AML-193 (cell line): ENCODE measurements around the gene ABCA2.
"Not testable (repeated sequence)": the region's sequence is repeated elsewhere in the genome, so short reads cannot be mapped to it uniquely, and the experiment has no call there.

Experiments
- DNase-seq, 2 experiments: peaks; one replicate each; lab custom pipeline; 2025; lab: John Stamatoyannopoulos, UW

Gene ABCA2

DNA sequence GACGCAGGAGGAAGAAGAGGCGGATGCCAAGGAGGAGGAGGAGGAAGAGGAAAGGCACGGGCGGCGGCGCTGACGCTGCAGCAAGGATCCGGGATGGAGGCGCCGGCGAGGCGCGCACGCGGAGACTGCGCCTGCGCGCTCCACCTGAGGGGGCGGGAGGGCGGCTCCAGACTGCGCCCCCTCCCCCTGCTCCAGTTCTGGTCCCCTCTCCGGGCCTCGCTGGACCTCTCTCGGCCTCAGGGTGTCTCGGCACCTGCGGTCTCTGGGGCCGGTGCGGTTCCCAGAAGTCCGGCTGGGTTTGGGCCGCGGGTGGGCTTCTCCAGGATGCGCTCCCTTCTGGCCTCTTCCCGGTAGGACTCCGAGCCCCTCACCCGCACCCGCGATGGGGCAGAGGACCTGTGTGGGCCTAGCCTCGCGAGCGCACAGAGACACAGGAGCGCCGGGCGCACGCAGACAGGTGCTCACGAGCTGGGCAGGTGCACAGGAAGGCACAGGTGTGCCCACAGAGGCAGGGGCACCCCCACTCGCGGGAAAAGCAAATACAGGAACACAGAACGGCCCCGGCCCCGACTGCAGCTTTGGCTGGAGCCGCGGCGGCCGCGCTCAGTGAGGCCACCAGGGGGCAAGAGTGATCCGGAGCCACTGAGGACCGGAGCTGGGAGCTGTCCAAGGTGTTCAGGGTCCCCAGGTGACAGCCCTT is 18.2 kb upstream of the ABCA2 start, which contains the start of gene NPDC1:
Gene NPDC1 (minus strand): TSS at position 90 of the 700 bp plus-strand sequence. CDS start 188 bp downstream, outside the sequence.
- DNase-seq: peak; percentile 64 to 67

DNA sequence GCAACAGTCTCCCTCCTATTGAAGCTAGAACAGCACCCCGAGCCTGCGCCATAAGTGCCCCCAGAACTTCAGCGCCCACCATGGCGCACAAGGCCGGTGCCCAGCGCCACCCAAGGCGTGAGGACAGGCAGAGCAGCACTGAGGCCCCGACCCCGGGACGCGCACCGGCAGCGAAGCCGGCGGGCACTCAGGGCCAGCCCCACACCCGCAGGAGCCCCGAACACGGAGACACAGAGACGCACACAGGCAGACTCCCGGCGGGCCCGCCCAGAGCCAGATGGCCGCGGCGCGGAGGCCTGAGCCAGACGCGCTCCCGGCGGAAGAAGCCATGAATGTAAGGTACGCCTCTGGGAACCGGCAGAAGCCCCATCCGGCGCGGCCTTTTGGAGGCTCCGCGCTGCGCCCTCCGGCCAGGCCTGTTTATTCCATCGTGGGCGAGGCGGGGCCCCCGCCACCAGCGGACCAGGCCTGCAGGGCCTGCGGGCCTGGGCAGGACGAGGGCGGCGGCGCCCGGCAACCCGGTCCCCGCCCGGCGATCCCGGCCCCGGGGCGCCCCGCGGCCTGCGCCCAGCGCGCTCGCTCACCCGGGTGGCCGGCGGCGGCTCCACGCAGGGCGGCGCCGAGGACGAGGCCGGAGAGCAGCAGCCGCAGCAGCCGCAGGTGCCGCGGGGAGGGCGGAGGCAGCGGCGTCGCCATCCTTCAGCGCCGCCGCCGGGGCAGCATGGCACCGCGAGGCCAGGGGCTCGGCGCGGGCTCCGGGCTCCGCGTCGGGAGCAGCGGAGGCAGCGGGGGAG is 17.5 kb upstream of the ABCA2 start:
- no peak for DNase-seq

GRCh38 chr9:137044502-137045177 is 16.6 kb upstream of the ABCA2 start:
- no peak for DNase-seq

DNA sequence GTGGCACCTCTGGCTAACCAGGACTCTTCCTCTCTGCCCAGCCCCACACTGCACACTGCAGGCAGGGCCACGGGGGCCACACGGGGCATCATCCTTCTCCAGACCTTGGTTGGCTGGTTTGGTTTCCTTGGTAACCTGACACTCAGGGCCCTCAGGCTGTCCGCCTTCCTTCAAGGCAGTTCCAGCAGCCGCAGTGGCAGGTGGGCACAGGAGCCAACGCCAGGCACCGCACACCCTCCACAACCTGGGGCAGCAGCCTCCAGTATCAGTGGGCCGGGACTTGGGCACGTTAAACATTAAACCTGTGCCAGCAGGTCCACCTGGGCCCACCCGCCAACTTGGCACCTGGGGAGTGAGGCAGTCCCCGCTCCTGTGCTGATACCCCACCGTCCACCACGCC is 16.0 kb upstream of the ABCA2 start:
- DNase-seq: no peak

GRCh38 chr9:137042751-137043727 is 15.0 kb upstream of the ABCA2 start:
- DNase-seq: no peak

DNA sequence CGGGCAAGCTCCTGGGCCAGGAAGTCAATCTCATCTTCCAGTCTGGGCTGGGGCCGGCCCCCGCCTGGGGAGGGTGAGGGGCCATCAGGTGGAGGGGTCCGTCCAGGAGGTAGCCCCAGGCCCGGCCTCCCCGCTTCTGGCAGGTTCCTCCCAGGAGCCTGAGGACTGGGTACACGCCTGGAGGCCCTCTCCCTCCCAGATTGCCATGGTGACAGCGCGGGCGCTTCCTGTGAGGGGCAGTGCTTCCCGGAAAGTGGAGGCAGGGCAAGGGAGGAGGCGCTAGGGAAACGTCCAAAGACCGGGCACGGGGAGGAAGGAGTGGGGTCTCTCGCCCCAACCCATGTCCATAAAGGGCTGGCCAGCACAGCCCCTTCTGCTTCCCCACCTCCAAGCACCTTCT is 13.1 kb upstream of the ABCA2 start:
- DNase-seq: no peak

- no peak for DNase-seq
Measured at GRCh38 chr9:137040568-137040967, 12.5 kb upstream of the ABCA2 start.

GRCh38 chr9:137039611-137040366 is 11.8 kb upstream of the ABCA2 start:
- DNase-seq: no peak

- no peak for DNase-seq
Measured at GRCh38 chr9:137038916-137039315, 10.9 kb upstream of the ABCA2 start.

- DNase-seq: no peak
Measured at GRCh38 chr9:137037483-137037882, 9.4 kb upstream of the ABCA2 start.

DNA sequence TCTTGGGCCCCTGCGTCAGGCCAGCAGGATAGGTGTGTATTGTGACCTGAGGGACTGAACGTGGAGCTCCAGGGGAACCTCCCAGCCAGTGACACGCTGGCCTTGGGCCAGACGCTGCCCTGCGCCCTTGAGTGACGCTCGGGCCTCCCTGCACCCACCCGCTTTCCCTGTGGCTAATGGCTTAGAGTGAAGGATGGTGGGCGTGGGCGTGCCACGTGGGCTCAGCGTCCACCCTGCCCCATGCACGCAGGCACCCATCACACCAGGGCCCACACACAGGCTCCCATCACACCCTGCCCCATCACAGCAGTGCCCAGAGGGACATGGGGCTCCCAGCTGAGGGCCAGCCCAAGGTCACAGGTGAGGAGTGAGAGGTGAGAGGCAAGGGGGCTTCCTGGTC is 9.0 kb upstream of the ABCA2 start:
- DNase-seq: no peak

DNA sequence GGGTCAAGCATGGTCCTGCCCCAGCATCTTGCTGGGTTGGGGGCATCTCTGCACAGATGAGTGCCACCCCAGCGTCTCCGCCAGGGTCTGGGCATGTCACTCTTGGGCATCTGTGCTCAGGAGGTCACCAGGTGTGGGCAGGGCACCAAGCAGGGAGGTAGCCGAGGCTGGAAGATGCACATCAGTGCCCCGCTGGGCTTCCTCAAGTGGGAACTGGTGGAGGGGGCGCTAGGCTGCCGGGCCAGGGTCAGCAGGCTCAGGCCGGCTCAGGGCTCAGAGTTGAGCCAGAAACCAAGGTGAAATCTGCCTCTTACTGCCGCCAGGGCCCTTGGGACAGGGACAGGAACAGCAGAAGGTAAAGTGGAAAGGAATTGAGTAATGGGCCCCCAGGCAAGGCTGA is 7.9 kb upstream of the ABCA2 start:
- DNase-seq: no peak

GRCh38 chr9:137035507-137035834 is 7.4 kb upstream of the ABCA2 start:
- DNase-seq: no peak

DNA sequence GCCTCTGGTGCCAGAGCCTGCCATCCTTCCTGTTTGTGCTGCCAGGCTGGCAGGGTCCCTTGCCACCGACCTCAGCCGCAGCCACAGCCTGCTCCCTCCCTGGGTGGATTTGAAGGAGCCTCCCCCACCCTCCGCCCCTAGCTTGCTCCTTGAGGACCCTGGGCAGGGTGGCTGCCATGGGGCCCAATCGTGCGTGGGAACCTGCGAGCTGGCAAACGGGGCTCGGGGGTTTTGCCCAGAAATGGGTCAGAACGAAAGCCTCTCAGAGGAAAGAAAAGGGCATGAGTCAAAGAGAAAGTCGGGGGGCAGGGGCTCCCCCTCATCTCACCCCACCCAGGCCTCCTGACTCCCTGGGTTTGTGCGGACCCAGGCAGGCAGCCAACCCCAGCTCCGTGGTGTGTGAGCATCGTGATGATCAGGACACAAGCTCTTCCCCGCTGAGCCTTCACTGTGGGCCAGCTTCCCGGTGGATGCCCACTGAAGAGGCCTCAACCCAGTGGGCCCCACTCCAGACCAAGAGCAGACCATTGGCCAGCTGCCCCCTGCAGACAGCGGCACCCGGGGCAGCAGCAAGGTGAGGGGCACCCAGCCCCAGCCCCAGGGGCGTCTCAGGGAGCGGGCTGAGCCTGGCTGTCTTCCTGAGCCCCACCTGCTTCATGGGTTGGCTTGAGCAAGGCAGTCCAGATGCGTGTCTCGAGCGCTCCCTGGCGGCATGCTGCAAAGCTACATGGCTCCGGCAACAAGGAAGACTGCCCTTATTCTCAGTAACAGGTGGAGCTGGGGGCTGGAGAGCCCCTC is 6.9 kb upstream of the ABCA2 start:
- peak; percentile 77 to 84 for DNase-seq

DNA sequence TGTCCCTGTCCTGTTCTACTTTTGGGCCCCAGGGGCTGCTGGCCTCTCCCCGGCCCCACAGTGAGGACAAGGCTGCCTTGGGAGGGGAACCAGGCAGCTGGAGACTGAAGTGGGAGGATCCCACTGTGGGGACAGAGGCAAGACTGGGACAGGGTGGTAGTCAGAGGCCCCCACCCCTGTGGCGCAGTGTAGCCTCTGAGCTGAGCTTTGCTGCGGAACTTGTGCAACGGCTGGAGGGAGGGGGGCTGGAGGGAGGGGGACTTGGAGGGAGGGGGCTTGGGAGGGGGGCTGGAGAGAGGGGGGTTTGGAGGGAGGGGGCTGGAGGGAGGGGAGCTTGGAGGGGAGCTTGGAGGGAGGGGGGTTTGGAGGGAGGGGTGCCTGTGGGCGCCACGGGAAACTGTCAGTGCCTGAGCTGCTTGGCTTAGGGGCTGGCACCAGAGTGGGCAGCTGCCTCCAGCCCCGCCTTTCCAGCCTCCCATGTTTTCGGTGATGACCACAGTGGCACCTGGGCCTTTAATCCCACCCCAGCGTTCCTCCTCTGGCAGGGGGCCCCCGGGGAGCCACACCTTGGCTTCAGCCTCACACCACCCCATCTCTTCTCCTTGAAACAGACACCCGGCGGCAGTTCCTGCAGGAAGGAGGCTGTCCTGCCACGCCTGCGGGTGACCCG is 6.1 kb upstream of the ABCA2 start:
- peak; percentile 78 to 79 for DNase-seq

DNA sequence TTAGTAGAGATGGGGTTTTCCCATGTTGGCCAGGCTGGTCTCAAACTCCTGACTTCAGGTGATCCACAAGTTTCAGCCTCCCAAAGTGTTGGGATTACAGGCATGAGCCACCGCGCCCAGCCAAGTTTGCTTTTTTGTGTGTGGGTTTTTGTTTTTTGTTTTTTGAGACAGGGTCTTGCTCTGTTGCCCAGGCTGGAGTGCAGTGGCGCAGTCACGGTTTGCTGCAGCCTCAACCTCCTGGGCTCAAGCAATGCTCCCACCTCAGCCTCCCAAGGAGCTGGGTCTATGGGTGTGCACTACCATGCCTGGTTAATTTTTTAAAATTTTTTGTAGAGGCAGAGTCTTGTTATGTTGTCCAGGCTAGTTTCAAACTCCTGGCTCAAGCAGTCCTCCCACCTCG is 5.4 kb upstream of the ABCA2 start:
- not testable (repeated sequence) for DNase-seq

DNA sequence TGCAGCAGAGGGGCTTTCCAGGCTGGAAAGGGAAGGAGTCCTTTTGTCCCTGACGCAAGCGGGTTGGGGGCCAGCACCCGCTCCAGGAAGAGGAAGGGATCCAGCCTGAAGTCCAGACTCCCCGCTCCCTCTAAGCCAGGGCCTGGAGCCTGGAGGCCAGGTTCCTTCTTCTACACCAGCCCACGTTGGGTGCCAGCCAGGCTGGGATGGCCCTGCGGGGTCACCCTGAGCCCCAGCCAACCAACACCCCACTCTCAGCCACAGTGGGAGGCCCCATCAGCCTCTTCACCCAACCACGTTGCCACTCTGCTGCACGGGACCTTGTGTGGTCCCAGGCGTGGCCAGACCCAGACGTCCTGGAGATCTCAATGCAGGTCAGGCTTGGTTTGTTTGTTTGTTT is 4.8 kb upstream of the ABCA2 start:
- peak; percentile 92 to 95 for DNase-seq

DNA sequence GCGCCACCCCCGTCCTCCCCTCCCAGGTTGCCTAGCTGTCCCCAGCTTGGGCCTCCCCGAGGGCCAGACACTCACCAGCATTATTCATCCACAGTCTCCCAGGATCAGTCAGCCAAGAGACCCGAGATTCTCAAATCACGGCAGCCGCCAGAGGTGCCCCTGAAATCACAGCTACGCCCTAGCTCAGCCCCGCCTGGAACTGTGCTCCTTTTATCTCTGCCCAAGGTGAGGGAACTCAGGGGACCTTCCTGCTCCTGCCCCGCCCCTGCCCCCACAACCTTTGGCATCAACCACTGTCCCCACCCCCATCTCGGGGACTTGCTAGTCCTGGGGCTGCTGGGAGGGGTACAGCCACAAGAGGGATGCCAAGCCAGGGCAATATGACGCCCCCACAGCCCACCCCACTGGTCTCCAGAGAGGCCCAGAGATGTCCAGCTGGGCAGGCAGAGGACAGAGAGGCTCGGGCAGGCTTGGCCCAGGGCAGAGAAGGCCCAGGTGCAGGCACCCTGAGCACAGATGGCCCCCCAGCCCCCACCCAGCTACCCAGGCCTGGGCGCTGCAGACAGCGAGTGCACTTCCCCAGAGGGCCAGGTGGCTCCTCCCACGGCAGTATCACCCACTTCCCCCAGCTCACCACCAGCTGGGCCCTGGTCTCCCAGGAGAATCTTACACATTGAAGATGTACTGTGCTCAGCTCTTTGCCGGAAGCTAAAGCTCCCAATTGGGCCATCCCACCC is 4.0 kb upstream of the ABCA2 start, which contains the start of gene FUT7:
Gene FUT7 (minus strand): TSS at position 185 of the 737 bp plus-strand sequence. CDS start 97 bp downstream, at position 88.
- DNase-seq: peak; percentile 42 to 58
